ENCODE measurements around the gene TOMM34. TPM values are rescaled to one million over a fixed set of nuclear protein-coding genes. Genes with fewer than 3 reads are reported as not detected.
A peak's percentile ranks its signal among the peaks of the same experiment; 100 is the strongest.

Gene TOMM34
- total and polyA plus RNA-seq, 2 experiments from 2014 or later, result 27.4 to 38.7 TPM

DNA sequence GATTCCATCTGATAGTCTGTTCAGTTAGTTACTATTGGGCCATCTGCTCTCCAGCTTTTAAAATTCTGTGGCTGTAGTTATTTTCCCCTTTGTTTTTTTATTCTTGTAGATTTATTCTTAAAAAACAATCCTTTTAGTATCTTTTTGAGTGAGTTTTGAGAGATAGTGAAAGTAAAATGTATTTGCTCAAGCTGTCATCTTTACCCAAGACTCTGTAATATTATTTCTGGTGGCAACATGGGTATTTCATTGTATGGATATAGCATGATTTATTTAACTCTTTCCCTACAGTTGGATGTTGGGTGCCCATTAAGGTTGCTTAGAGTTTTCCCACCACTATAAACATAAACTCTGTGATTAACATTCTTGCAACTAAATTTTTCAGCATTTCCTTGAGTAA, 30.8 kb upstream of the TOMM34 start:
- peak overlapping the region; percentile 79; the same call in 1 of the 2 replicates for H3K27ac Mint-ChIP-seq
- no peaks in the 10 kb centered on the region for H3K9me2 ChIP-seq (ENCODE audit: insufficient read depth)
- no peak for ATAC-seq

More for the DNA sequence above, 30.8 kb upstream of the TOMM34 start:
- Histone ChIP-seq H3K27me3 (ENCODE audit: insufficient read depth) (no peaks in the 10 kb centered on the region), H3K4me1 (ENCODE audit: insufficient read depth) (0 out of 2 replicates have a peak, but pooled peaks cover 7% of the 10 kb centered on the region), H3F3A (replicated peaks; ENCODE audit: low read depth) (no peaks in the 10 kb centered on the region), H3K79me2 (replicated peaks; ENCODE audit: insufficient read depth) (peaks cover 21% of the 10 kb centered on the region; the same call in 1 of the 2 replicates), H2AFZ (no peak overlapping the region), H3K27ac (ENCODE audit: low read depth) (no peak overlapping the region), H3K4me3 (no peak overlapping the region), H3K4me2 (no peak overlapping the region), H4K20me1 (replicated peaks; ENCODE audit: insufficient read depth) (0 out of 2 replicates have a peak, but pooled peaks cover 3% of the 10 kb centered on the region), H3K36me3 (ENCODE audit: insufficient read depth) (no peaks in the 10 kb centered on the region)
- TF ChIP-seq ZNF114 (CRISPR knock-in tag; IDR thresholded peaks at IDR 0.05) (no peak), EZH2 (IDR thresholded peaks at IDR 0.05; ENCODE audit: low read depth, unreplicated experiment) (no peak), STAT1 (IDR thresholded peaks at IDR 0.05; ENCODE audit: unreplicated experiment) (no peak), REST (IDR thresholded peaks at IDR 0.05; ENCODE audit: unreplicated experiment) (no peak), EZH2phosphoT487 (IDR thresholded peaks at IDR 0.05; ENCODE audit: unreplicated experiment) (no peak)
- TF ChIP-seq, protein P1, sequence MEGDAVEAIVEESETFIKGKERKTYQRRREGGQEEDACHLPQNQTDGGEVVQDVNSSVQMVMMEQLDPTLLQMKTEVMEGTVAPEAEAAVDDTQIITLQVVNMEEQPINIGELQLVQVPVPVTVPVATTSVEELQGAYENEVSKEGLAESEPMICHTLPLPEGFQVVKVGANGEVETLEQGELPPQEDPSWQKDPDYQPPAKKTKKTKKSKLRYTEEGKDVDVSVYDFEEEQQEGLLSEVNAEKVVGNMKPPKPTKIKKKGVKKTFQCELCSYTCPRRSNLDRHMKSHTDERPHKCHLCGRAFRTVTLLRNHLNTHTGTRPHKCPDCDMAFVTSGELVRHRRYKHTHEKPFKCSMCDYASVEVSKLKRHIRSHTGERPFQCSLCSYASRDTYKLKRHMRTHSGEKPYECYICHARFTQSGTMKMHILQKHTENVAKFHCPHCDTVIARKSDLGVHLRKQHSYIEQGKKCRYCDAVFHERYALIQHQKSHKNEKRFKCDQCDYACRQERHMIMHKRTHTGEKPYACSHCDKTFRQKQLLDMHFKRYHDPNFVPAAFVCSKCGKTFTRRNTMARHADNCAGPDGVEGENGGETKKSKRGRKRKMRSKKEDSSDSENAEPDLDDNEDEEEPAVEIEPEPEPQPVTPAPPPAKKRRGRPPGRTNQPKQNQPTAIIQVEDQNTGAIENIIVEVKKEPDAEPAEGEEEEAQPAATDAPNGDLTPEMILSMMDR (conservative IDR thresholded peaks at IDR 0.05; ENCODE audit: low read depth in 2 of 2), result no peak
- TF ChIP-seq, protein P2, sequence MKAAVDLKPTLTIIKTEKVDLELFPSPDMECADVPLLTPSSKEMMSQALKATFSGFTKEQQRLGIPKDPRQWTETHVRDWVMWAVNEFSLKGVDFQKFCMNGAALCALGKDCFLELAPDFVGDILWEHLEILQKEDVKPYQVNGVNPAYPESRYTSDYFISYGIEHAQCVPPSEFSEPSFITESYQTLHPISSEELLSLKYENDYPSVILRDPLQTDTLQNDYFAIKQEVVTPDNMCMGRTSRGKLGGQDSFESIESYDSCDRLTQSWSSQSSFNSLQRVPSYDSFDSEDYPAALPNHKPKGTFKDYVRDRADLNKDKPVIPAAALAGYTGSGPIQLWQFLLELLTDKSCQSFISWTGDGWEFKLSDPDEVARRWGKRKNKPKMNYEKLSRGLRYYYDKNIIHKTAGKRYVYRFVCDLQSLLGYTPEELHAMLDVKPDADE (IDR thresholded peaks at IDR 0.05), result no peak
- H3K36me3 Mint-ChIP-seq (ENCODE audit: low read depth), result peaks cover 20% of the 10 kb centered on the region
- no peak overlapping the region for H3K4me3 Mint-ChIP-seq
- H3K4me1 Mint-ChIP-seq, result peaks cover 9% of the 10 kb centered on the region
- H3K9me3 Mint-ChIP-seq, result no peaks in the 10 kb centered on the region
- DNase-seq (ENCODE audit: low spot score), result no peak
- no peaks in the 10 kb centered on the region for H3K27me3 Mint-ChIP-seq (ENCODE audit: insufficient read depth, low read depth, poor library complexity)

Measured in GM23338 (cell line).